ENCODE data around the gene HMCN1.
A peak's percentile ranks its signal among the peaks of the same experiment; 100 is the strongest.

Gene HMCN1

GRCh38 chr1:186042230-186042629 lies 308.0 kb downstream of the HMCN1 start:
- DNase-seq (no peak), ATAC-seq (no peak)

DNA sequence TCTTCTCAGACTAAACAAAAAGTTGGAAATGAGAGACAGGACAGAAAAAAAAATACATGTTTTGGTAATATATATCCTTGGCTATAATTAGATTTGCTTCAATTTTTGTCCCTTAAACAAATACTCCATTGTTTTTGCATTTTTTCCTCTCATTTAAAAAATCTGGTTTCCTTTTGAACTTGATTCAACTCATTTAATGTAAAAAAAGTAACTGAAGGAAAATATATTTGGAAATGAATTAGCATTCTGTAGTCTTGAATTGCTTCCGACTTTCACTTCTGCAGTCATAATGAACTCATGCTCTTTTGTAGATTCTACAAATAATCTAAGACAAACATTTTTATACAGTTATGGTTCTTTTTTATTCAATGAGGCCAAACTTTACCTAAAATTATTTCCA lies 309.1 kb downstream of the HMCN1 start:
- DNase-seq = no peak
- ATAC-seq = no peak

- DNase-seq = no peak
- no peak for ATAC-seq
Measured at GRCh38 chr1:186044079-186044685, 310.0 kb downstream of the HMCN1 start.

GRCh38 chr1:186046437-186047211 lies 312.4 kb downstream of the HMCN1 start:
- ATAC-seq = no peak

DNA sequence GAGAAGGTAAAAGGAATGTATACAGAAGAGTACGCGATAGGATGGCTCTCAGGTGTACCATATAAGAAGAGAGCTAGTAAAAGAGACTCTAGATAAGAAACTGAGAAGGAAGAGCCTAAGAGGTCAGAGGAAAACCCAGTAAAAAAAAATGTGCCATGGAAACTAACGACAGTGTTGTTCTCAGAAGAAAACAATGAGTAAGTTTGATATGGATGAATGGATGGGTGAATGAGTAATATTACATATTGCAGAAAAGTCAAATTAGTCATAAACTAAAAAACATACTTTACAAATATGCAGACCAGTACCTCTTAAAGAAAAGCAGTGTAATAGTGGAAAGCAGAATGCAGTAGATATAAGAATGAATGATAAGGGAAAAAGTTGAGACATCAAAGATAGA lies 316.2 kb downstream of the HMCN1 start:
- ATAC-seq = no peak
- no peak for DNase-seq

More at GRCh38 chr1:186046437-186047211, 312.4 kb downstream of the HMCN1 start:
- no peak for DNase-seq

DNA sequence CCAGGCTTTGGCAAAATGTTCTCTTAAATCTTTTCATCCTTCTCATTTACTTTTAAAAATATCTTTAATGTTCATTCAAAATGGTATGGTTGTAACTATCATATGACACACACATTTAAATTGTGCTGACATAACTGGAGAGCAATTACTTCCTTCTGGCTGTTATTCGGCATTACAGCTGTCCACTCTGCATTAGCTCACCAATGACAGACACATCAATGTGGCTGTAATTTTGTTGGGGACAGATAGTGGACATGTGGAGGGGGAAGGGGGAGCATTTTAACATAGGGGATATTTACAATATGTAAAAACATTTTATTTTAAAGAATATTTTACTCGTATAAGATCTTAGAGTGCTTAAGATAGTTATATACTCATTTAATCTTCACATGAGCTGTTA lies 319.8 kb downstream of the HMCN1 start:
- ATAC-seq (no peak), DNase-seq (no peak)

GRCh38 chr1:186054932-186055331 lies 320.7 kb downstream of the HMCN1 start:
- ATAC-seq = no peak
- no peak for DNase-seq

DNA sequence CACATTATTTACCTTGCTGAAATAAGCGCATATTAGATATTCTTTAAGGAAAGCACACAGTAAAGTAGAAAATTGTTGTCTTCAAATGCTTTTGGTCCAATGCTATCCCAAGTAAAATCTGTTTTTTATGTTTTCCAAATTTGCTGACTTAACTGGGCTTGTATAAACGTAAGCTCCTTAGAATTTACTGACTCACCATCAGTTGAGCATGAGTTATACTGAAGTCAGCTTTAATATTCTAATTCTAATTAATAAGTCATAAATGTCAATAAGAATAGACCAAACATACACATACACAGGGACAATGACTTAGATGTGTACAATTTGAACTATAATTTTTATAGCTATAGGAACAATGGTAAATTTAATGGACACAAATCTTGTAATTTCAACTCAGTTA lies 321.7 kb downstream of the HMCN1 start:
- ATAC-seq (no peak), DNase-seq (no peak)

DNA sequence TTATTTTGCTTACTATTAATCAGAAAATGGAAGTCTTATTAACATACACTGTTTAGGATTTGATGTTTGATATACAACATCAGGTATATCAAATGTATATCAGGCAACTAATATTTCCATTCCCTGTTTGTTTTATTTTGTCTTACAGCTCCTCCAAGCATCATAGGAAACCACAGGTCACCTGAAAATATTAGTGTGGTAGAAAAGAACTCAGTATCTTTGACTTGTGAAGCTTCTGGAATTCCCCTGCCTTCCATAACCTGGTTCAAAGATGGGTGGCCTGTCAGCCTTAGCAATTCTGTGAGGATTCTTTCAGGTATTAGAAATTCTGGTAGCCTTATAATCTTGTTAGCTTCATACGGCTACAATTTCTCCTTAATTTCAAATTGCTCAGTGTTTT lies 322.9 kb downstream of the HMCN1 start:
- DNase-seq (no peak), ATAC-seq (no peak)

GRCh38 chr1:186059311-186059710 lies 325.1 kb downstream of the HMCN1 start:
- ATAC-seq (no peak), DNase-seq (no peak)

DNA sequence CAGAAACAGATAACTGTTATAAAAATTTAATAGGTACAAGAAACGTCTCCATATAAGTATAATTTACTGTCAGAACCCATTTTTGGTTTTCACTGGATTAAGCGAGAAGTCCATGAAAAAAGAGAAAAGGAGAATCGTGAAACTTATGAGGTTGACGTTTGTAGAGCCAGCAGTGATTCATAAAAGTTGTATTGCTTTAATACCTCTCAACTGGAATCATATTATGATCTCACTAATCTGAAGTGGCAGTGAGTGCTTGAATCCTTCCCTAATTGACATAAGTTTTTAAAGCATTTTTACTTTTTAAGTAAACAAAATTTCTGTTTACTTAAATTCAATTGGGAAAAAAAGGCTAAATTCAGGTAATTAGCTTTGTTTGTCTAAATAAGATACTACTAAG lies 325.6 kb downstream of the HMCN1 start:
- no peak for ATAC-seq
- DNase-seq = no peak

DNA sequence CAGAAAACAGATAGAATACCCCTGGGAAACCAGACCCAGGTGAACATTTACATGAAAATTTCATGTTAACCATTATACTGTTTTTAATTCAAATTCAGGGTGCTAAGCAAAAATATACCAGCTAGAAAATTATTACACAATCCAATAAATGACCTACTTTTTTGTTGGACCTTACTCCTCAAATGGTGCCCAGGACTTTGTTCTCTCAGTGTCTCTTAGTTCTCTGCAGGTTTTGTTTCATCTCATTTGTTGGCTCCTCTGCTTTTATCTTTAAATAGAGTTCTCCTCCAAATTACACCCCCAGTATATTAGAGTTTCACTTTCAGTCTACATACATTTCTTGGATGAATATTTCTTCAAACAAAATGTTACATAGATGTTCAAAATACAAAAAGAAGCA lies 326.0 kb downstream of the HMCN1 start:
- no peak for DNase-seq
- ATAC-seq = no peak

- DNase-seq (no peak), ATAC-seq (no peak)
Measured at GRCh38 chr1:186063091-186063657, 329.0 kb downstream of the HMCN1 start.

GRCh38 chr1:186066411-186066810 lies 332.2 kb downstream of the HMCN1 start:
- DNase-seq = no peak

DNA sequence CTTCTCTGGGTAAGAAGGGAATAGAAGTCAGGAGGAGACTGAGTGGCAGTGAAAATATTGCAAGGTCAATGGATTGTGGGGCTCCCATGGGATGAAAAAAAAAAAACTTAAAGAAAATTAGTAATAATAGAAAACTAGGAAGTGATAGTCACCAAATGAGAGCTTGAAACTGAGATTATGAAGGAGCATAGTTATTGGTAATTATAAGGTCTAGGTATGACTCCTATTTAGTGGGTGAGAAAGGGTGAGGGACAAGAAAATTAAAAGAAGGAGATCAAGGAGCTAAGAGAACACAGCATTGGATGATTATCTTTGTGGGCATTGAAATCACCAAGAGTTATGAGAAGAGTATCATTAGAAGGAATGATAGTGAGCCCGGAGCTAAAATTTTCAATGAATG lies 339.5 kb downstream of the HMCN1 start:
- DNase-seq = no peak
- ATAC-seq = no peak

More at GRCh38 chr1:186066411-186066810, 332.2 kb downstream of the HMCN1 start:
- ATAC-seq = no peak

DNA sequence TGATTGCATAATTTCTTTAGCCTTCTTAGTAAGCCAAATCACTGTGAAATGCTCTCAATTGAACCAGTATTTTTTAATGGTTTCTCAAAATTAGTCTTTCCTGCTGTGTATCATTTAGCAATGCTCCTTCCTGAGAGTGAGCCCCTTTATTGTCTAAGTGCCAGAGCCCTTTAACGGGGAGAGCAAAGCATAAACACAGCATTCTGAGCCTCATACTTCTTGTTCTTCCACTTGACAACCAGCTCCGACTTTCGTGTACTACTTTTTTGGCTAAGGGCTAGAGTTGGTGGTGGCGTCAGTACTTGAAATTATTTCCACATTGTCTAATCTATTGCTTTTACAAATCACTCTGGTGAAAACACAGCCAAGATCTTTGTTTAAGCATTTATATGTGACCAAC lies 341.8 kb downstream of the HMCN1 start:
- ATAC-seq (no peak), DNase-seq (no peak)

- DNase-seq = no peak
- no peak for ATAC-seq
Measured at GRCh38 chr1:186078245-186078644, 344.1 kb downstream of the HMCN1 start.

GRCh38 chr1:186079084-186079684 lies 345.0 kb downstream of the HMCN1 start:
- ATAC-seq = no peak
- no peak for DNase-seq

DNA sequence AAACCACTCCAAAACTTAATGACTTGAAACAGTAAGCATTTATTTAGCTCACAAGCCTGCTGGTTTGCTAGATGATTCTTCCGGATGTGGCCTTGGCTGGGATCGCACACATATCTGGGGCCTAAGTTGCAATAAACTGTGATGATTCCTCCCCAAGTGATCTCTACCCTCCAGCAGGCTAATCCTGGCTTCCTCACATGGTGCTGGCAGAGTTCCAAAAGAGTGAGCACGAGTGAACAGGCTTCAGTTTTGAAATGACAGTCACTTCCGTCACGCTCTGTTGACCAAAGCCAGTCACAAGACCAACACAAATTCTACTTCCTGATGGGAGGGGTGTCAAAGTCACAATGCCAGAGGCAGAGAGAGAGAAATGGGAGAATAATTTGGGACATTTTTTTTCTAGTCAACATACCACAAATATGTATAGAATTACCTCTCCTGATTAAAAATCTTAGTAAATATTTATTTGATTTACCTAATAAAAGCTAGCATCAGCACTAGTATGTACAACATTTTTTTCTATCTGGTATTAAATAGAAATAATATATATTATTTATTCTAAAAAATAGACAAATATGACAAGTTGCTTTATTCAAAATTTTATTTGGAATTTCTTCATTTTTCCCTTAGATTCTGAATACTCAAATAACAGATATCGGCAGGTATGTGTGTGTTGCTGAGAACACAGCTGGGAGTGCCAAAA lies 348.2 kb downstream of the HMCN1 start:
- ATAC-seq = no peak
- peak; percentile 20 for DNase-seq

DNA sequence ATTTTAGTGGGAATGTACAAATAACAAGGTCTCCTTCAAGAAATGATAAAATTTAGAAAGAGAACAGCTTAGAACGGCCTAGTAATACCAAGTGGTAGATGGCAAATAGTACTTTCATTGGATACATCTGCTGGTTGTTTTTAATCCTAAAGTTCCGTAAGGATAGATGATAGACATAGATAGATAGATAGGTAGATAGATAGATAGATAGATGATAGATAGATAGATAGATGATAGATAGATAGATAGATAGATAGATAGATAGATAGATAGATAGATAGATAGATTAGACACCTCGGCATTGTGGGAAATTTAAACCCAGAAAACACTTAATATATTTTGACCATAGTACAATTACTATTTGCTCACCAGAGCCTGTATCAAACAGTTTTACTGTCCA lies 352.4 kb downstream of the HMCN1 start:
- DNase-seq (no peak), ATAC-seq (no peak)

DNA sequence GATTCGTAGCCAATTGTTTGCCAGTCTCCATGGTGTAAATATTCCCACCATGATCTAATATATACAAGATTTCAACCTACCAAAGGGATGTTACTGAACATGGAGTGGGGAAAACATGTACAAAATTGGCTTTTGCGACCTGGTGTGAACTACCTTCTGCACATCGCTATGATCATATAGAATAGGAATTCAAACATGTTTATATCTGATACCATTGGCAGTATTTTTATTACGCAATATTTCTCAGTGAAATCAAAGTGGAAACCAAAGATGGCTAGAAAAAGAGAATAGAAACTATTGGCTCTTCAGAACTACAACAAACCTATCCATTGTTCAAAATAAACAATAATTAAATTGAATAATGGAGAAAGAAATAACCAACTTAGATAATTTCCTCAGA lies 355.7 kb downstream of the HMCN1 start:
- ATAC-seq (no peak), DNase-seq (no peak)

DNA sequence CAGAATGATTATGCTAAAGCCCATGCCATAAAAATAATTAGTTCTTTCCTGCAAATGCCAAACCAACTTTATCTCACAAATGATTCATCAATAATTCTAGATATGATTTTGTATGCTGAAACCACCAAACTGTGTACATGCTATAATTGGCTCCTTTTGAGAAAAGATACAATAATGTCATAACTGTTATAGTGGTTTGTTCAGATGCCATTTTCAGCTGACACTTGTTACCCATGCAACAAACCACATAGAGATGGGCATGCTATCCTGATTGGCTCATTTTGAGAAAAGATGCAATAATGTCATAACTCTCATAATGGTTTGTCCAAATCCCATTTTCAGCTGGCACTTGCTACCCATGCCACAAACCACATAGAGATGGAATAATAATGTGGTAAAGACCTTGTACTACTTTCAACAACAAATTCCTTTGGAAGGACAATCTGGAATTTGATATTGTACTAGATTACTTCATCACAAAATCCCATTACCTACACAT lies 357.1 kb downstream of the HMCN1 start:
- DNase-seq = no peak
- no peak for ATAC-seq
